Ishikawa (cell line): Measurements from ENCODE around the gene CALM3.

Experiments
- CEBPB ChIP-seq: IDR thresholded peaks from 2 replicates; pipeline ENCODE4 v1.6.1; 2012
- CREB1 ChIP-seq: IDR thresholded peaks from 2 replicates; pipeline ENCODE4 v1.6.1; 2012; ENCODE audit warnings: low read depth
- EGR1 ChIP-seq: IDR thresholded peaks from 2 replicates; pipeline ENCODE4 v1.6.1; 2012
- EP300 ChIP-seq: IDR thresholded peaks from 2 replicates; pipeline ENCODE4 v1.6.1; 2012; ENCODE audit warnings: borderline replicate concordance
- FOXM1 ChIP-seq: IDR thresholded peaks from 2 replicates; pipeline ENCODE4 v1.6.1; 2012; ENCODE audit warnings: low read depth, borderline replicate concordance
- NFIC ChIP-seq: IDR thresholded peaks from 2 replicates; pipeline ENCODE4 v1.6.1; 2012
- RAD21 ChIP-seq: IDR thresholded peaks from 2 replicates; pipeline ENCODE4 v1.6.1; 2012; ENCODE audit warnings: low read depth
- REST ChIP-seq: IDR thresholded peaks from 2 replicates; pipeline ENCODE4 v1.6.1; 2012; ENCODE audit warnings: low read depth, mild to moderate bottlenecking
- TAF1 ChIP-seq: IDR thresholded peaks from 2 replicates; pipeline ENCODE4 v1.6.1; 2012; ENCODE audit warnings: low read depth, mild to moderate bottlenecking
- TCF12 ChIP-seq: IDR thresholded peaks from 2 replicates; pipeline ENCODE4 v1.6.1; 2012; ENCODE audit warnings: low read depth
- TEAD4 ChIP-seq: IDR thresholded peaks from 2 replicates; pipeline ENCODE4 v1.6.1; 2012
- YY1 ChIP-seq: IDR thresholded peaks from 2 replicates; pipeline ENCODE4 v1.6.1; 2012; ENCODE audit warnings: low read depth
- ZBTB7A ChIP-seq: IDR thresholded peaks from 2 replicates; pipeline ENCODE4 v1.6.1; 2012; ENCODE audit warnings: low read depth
- TF ChIP-seq, protein P1 (sequence below): IDR thresholded peaks from 2 replicates; pipeline ENCODE4 v1.6.1; 2012
- TF ChIP-seq, protein P2 (sequence below): IDR thresholded peaks from 2 replicates; pipeline ENCODE4 v1.6.1; 2012

Gene CALM3

DNA sequence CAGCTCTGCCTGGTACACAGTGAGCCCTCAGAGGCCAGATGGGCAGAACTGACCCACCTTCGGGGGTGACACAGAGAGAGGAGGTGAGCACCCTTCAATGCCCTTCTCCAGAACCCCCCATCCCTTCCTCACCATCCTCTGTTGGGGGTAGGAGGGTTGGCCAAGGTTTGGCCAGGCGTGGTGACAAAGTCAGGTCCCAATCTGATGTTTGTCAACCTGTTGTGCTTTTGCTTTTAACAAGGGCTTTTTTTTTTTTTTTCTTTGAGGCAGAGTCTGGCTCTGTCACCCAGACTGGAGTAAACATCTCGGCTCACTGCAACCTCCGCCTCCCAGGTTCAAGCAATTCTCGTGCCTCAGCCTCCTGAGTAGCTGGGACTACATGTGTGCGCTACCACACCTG lies 16.5 kb downstream of the CALM3 start:
- TF ChIP-seq EP300 (no peak), YY1 (no peak), FOXM1 (no peak), NFIC (no peak), TAF1 (no peak), EGR1 (no peak), TCF12 (no peak), RAD21 (no peak)

DNA sequence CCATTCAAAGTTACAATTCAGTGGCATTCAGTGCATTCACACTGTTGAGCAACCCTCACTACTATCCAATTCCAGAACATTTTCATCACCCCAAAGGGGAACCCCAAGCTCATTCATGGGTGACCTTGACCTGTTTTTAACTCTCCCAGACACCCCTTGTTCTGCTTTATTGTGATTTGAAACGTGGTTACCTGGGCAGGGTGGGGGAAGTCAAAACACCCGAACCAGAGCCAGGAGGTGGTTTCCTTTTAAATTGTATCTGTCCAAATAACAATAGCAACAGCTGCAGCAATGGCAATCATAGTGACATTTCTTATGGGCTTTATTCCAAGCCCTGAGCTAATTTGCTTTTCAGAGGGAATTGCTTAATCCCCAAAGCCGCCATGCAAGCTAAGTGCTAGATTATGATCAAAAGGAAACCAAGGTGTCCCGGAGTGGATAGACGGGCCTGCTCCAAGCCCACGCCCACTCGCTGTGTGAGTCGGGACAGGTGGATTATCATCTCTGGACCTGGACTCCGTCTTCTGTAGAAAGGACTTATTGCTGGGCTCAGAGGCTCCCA lies 17.6 kb downstream of the CALM3 start:
- TF ChIP-seq, protein P1, sequence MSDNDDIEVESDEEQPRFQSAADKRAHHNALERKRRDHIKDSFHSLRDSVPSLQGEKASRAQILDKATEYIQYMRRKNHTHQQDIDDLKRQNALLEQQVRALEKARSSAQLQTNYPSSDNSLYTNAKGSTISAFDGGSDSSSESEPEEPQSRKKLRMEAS: no peak
- TF ChIP-seq CEBPB: peak; percentile 15; the same call in 1 of the 2 replicates

DNA sequence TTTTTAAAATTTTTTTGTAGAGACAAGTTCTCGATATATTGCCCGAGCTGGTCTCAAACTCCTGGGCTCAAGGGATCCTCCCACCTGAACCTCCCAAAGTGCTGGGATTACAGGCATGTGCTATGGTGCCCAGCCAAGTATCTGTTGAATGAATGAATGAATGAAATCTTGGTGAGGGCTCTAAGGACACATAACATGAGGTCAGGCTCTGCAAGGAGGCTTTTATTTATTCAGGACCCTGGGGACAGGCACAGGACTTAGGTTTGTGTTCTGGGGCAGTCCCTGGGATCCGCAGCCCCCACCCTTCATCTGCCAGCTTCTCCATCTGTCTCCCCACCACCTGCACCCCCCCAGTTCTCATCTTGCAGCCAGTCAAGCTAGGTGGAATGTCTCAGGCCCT lies 19.1 kb downstream of the CALM3 start:
- TF ChIP-seq, protein P2, sequence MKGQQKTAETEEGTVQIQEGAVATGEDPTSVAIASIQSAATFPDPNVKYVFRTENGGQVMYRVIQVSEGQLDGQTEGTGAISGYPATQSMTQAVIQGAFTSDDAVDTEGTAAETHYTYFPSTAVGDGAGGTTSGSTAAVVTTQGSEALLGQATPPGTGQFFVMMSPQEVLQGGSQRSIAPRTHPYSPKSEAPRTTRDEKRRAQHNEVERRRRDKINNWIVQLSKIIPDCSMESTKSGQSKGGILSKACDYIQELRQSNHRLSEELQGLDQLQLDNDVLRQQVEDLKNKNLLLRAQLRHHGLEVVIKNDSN: no peak
- no peak for TF ChIP-seq EP300
- TF ChIP-seq TAF1: no peak
- no peak for TF ChIP-seq ZBTB7A
- TF ChIP-seq CEBPB: no peak
- no peak for TF ChIP-seq TEAD4
- TF ChIP-seq CREB1: no peak
- TF ChIP-seq REST: no peak
- TF ChIP-seq NFIC: no peak
- TF ChIP-seq, protein P1: no peak
- no peak for TF ChIP-seq RAD21
- no peak for TF ChIP-seq FOXM1
- no peak for TF ChIP-seq EGR1
- no peak for TF ChIP-seq YY1
- TF ChIP-seq TCF12: no peak

DNA sequence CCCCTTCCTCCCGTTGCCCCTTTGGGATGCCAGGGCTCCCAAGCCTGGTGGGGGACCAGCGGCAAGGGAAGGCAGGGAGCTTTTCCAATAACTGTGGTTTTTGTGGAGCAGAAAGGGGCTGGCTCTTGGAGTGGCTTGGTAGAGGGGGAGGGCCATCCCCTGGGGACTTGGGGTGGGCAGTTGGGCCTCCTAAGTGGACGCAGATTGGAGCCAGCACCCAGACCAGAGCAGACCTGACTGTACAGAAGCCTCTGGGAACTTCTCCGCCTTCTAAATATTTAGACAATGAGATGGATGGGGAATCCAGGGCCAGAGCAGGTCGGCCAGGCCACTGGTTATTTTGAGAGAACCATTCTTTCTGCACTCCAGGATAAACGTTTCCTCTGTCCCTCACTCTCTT lies 19.6 kb downstream of the CALM3 start:
- TF ChIP-seq FOXM1: no peak
- TF ChIP-seq EGR1: no peak
- TF ChIP-seq NFIC: no peak
- TF ChIP-seq, protein P2: no peak
- TF ChIP-seq REST: no peak

DNA sequence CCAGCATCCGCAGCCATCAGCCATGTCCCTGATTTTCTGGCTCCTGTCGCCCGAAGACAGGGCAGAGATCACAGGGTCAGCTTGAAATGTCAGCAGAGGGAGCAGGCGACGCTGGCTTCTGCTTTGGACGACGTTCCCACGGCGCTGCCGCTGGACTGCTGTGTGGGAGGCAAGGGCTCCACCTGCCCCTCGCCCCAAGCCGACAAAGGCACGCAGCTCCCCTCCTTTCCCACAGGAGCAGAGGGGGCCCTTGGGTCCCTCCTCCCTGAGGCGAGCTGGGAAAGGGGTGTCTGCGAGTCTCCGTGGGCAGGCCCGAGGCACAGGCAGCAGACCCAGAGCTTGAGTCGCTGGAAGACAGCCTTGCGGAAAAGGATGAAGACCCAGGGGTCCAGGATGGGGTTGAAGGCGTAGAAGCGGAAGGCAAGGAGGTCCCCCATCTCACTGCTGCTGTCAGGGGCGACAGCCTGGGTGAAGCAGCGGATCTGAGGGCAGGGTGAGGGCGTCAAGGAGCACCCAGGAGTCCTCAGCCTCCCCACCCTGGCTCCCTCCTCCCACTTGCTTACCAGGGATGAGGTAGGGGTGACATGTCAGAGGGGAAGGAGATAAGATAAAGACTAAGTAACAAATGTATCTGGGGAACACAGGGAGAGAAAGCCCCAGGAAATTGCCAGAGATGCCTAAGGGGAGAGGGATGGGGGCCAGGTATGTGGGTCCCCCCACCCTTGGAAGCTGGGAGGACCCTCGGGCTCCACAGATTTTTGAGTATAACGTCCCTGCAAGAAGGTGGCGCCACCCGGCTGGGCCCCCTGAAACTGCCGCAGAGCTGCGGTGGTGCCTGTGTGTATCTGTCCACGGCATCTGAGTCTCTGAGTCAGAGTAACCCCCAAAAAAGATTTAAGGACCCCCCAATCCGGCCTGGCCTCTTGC lies 20.3 kb downstream of the CALM3 start:
- TF ChIP-seq, protein P2: no peak
- TF ChIP-seq CEBPB (no peak), TEAD4 (no peak), FOXM1 (no peak), EP300 (no peak), ZBTB7A (no peak), YY1 (no peak), EGR1 (no peak), TCF12 (no peak), TAF1 (no peak), CREB1 (no peak)

DNA sequence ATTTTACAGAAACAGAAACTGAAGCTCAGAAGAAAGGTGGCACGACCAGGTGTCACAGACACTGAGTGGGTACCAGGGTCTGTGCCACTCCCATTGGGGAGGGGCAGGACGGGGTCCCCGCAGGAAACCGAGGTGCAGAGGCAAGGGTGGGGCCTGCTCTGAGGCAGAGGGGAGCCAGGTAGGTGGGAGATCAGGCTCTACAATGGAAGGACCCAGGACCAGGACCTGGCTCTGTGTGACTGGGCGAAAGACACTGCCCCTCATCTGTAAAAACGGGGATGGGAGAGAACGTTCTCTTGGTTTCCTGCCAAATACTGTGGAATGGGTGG lies 21.0 kb downstream of the CALM3 start:
- TF ChIP-seq TCF12: no peak
- TF ChIP-seq RAD21: no peak
- no peak for TF ChIP-seq ZBTB7A
- TF ChIP-seq, protein P2: no peak
- no peak for TF ChIP-seq CEBPB
- TF ChIP-seq CREB1: no peak
- no peak for TF ChIP-seq YY1
- TF ChIP-seq EGR1: no peak
- TF ChIP-seq, protein P1: no peak
- no peak for TF ChIP-seq REST
- TF ChIP-seq FOXM1: no peak
- no peak for TF ChIP-seq EP300
- no peak for TF ChIP-seq TEAD4
